ENCODE data around the gene AOC3.
"Not testable (repeated sequence)": the region's sequence is repeated elsewhere in the genome, so short reads cannot be mapped to it uniquely, and the experiment has no call there.

Gene AOC3

GRCh38 chr17:42894283-42895184 lies 43.5 kb downstream of the AOC3 start:
- no peak for DNase-seq

- no peak for DNase-seq
Measured at GRCh38 chr17:42895185-42895555, 44.2 kb downstream of the AOC3 start.

GRCh38 chr17:42898147-42898811 lies 47.3 kb downstream of the AOC3 start:
- no peak for DNase-seq

GRCh38 chr17:42899981-42900380 lies 49.0 kb downstream of the AOC3 start:
- DNase-seq = not testable (repeated sequence)

- no peak for DNase-seq
Measured at GRCh38 chr17:42900460-42901331, 49.7 kb downstream of the AOC3 start, which contains the start of gene G6PC1. TSS of gene G6PC1 (plus strand) at chr17:42900799. CDS start at chr17:42900877, 78 bp downstream.

- DNase-seq = no peak
Measured at GRCh38 chr17:42901535-42902229, 50.7 kb downstream of the AOC3 start.

GRCh38 chr17:42904110-42904469 lies 53.1 kb downstream of the AOC3 start:
- DNase-seq = no peak

- DNase-seq = no peak
Measured at GRCh38 chr17:42906772-42907446, 55.9 kb downstream of the AOC3 start.
